GM21786 (cell line): Measurements from ENCODE around the gene ACOT13.
"Not testable (repeated sequence)": the region's sequence is repeated elsewhere in the genome, so short reads cannot be mapped to it uniquely, and the experiment has no call there.

Source experiments
- ATAC-seq: cut with Tn5 transposase; IDR thresholded peaks from one replicate; pipeline ENCODE4 v1.9.1; 2021; ENCODE audit not compliant: unreplicated experiment

The ACOT13 gene

GRCh38 chr6:24721461-24722215, 54.8 kb downstream of the ACOT13 start:
- ATAC-seq, result peak; percentile 33

- ATAC-seq, result no peak
These were observed 56.4 kb downstream of the ACOT13 start for GRCh38 chr6:24723270-24723669.

- ATAC-seq, result not testable (repeated sequence)
These were observed 63.8 kb downstream of the ACOT13 start for GRCh38 chr6:24730653-24731052.

- not testable (repeated sequence) for ATAC-seq
These were observed 64.7 kb downstream of the ACOT13 start for GRCh38 chr6:24731456-24732134.

- no peak for ATAC-seq
These were observed 67.3 kb downstream of the ACOT13 start for GRCh38 chr6:24734166-24734565.

- not testable (repeated sequence) for ATAC-seq
These were observed 67.8 kb downstream of the ACOT13 start for GRCh38 chr6:24734710-24735109.

GRCh38 chr6:24738741-24739140, 71.9 kb downstream of the ACOT13 start:
- ATAC-seq, result no peak

GRCh38 chr6:24740861-24741260, 74.0 kb downstream of the ACOT13 start:
- ATAC-seq, result no peak

- ATAC-seq, result no peak
These were observed 75.4 kb downstream of the ACOT13 start for GRCh38 chr6:24742216-24742738.

- peak; percentile 81 for ATAC-seq
These were observed 76.5 kb downstream of the ACOT13 start for GRCh38 chr6:24743265-24743943.

- peak; percentile 44 for ATAC-seq
These were observed 77.1 kb downstream of the ACOT13 start for GRCh38 chr6:24743944-24744335.

GRCh38 chr6:24744911-24745310, 78.0 kb downstream of the ACOT13 start:
- ATAC-seq, result no peak

- no peak for ATAC-seq
These were observed 82.4 kb downstream of the ACOT13 start for GRCh38 chr6:24749297-24749696.

- ATAC-seq, result not testable (repeated sequence)
These were observed 84.0 kb downstream of the ACOT13 start for GRCh38 chr6:24750878-24751277.

GRCh38 chr6:24752503-24752902, 85.6 kb downstream of the ACOT13 start:
- no peak for ATAC-seq

- ATAC-seq, result no peak
These were observed 86.1 kb downstream of the ACOT13 start for GRCh38 chr6:24752917-24753492.

- ATAC-seq, result no peak
These were observed 86.7 kb downstream of the ACOT13 start for GRCh38 chr6:24753545-24753944.

GRCh38 chr6:24754378-24754777, 87.5 kb downstream of the ACOT13 start:
- not testable (repeated sequence) for ATAC-seq
